K562 (cell line): Measurements from ENCODE around the gene RPS6KA2. TPM values are rescaled to one million over a fixed set of nuclear protein-coding genes. Genes with fewer than 3 reads are reported as not detected.

Experiments used
- ATAC-seq: fragments of 200-7000 bp; cut with Tn5 transposase; 3 replicates; pipeline ENCODE4 v1.9.1; 2020; ENCODE audit warnings: moderate library complexity
- BruUV-seq: library from RNA; stranded (reverse); fragments of 400-500 nt; replicated peaks from 2 replicates; lab custom pipeline; 2021; lab: Mats Ljungman, UMichigan
- CTCF ChIA-PET: fragments of 300-600 bp; formaldehyde crosslinking; extraction: SDS; loops from one replicate; lab custom pipeline; 2021; ENCODE audit warnings: low intra/inter-chr PET ratio; lab: Yijun Ruan, JAX
- POLR2A ChIA-PET: fragments of 300-600, 350-650 bp; sonication (Branson Sonifier 250); formaldehyde crosslinking; extraction: SDS; loops from one replicate; lab custom pipeline; 2021; ENCODE audit warnings: antibody characterized with exemption, inconsistent platforms; lab: Yijun Ruan, JAX
- DNase-seq, 4 experiments: peaks; one replicate each; pipeline versions ENCODE4 v3.0.0 to v3.0.0-alpha.2; 2011 to 2018; ENCODE audit warnings: low spot score in 3 of 4, mixed read lengths in 3 of 4; ENCODE audit errors: extremely low read depth in 1 of 4
- FAIRE-seq: peaks from 2 replicates; lab custom pipeline; 2011; peaks lifted over from hg19 to GRCh38; lab: Jason Lieb, UNC
- H2AFZ ChIP-seq: 2 replicates; pipeline ENCODE4 v1.6.0; 2011; ENCODE audit warnings: low read depth, low read length, control low read depth, inconsistent platforms
- H3K27ac ChIP-seq: fragments of 200-600 bp; 3 replicates; pipeline ENCODE4 v1.8.0; 2011; ENCODE audit warnings: low read depth, mild to moderate bottlenecking, control low read depth, inconsistent platforms, low read length, moderate library complexity, mixed read lengths; ENCODE audit errors: extremely low read depth
- H3K27me3 ChIP-seq, 2 experiments: fragments of 300-600 bp in 1 of 2; 2 replicates in 1 of 2; 3 replicates in 1 of 2; pipeline versions ENCODE4 v1.6.0 to v1.8.0; 2011; ENCODE audit warnings: inconsistent platforms in 2 of 2, low read length in 2 of 2, mild to moderate bottlenecking in 1 of 2, mixed read lengths in 1 of 2, moderate library complexity in 1 of 2; ENCODE audit not compliant: control insufficient read depth in 2 of 2, insufficient read depth in 2 of 2
- H3K36me3 ChIP-seq: fragments of 300-600 bp; 3 replicates; pipeline ENCODE4 v1.8.0; 2011; ENCODE audit warnings: mild to moderate bottlenecking, low read length, inconsistent platforms; ENCODE audit not compliant: control insufficient read depth, insufficient read depth
- H3K4me1 ChIP-seq, 2 experiments: fragments of 200-600 bp in 1 of 2; replicated peaks in 1 of 2; 2 replicates in 1 of 2; 3 replicates in 1 of 2; pipeline versions ENCODE4 v1.5.1 to v1.8.0; 2011; ENCODE audit warnings: inconsistent platforms in 2 of 2, low read length in 2 of 2, mild to moderate bottlenecking in 1 of 2, mixed read lengths in 1 of 2, moderate library complexity in 1 of 2; ENCODE audit not compliant: control insufficient read depth in 2 of 2, insufficient read depth in 2 of 2
- H3K4me2 ChIP-seq: 2 replicates; pipeline ENCODE4 v1.6.1; 2011; ENCODE audit warnings: low read length, control low read depth, inconsistent platforms, mixed read lengths; ENCODE audit not compliant: insufficient read depth
- H3K4me3 ChIP-seq: fragments of 200-600 bp; sonication (generic), shearing (Covaris generic); 2 replicates; pipeline ENCODE4 v1.5.1; 2016; ENCODE audit warnings: control low read depth, inconsistent platforms
- H3K79me2 ChIP-seq: fragments of 200-600 bp; 3 replicates; pipeline ENCODE4 v1.8.0; 2011; ENCODE audit warnings: low read length, inconsistent platforms; ENCODE audit not compliant: control insufficient read depth, insufficient read depth
- H3K9ac ChIP-seq, 2 experiments: 2 replicates each; pipeline versions ENCODE4 v1.6.0 to v1.6.1; 2011; ENCODE audit warnings: low read depth in 2 of 2, low read length in 2 of 2, control low read depth in 1 of 2, inconsistent platforms in 1 of 2, mild to moderate bottlenecking in 1 of 2, mixed read lengths in 1 of 2; ENCODE audit not compliant: insufficient read depth in 1 of 2
- H3K9me1 ChIP-seq: one replicate; pipeline ENCODE4 v1.6.0; 2011; ENCODE audit warnings: inconsistent platforms, mild to moderate bottlenecking, low read length, moderate library complexity; ENCODE audit not compliant: control insufficient read depth, insufficient read depth
- H3K9me3 ChIP-seq: replicated peaks from 2 replicates; pipeline ENCODE4 v1.5.1; 2011; ENCODE audit warnings: low read depth, low read length, inconsistent platforms; ENCODE audit not compliant: control insufficient read depth, insufficient read depth
- H4K20me1 ChIP-seq: replicated peaks from 2 replicates; pipeline ENCODE4 v1.6.1; 2011; ENCODE audit warnings: low read length, inconsistent platforms, mixed read lengths; ENCODE audit not compliant: control insufficient read depth, insufficient read depth
- PRDM10 ChIP-seq: fragments of 450-650 bp; IDR thresholded peaks from 2 replicates; pipeline ENCODE4 v1.6.1; 2018; ENCODE audit not compliant: partially characterized antibody
- SPI1 ChIP-seq: IDR thresholded peaks from 2 replicates; pipeline ENCODE4 v1.6.1; 2011; ENCODE audit warnings: low read depth, low read length, control low read depth, borderline replicate concordance
- ZNF174 ChIP-seq: fragments of 250-450 bp; sonication (Bioruptor Pico); IDR thresholded peaks from 2 replicates; pipeline ENCODE4 v1.4.0; 2020; ENCODE audit warnings: mild to moderate bottlenecking
- ZNF586 ChIP-seq: fragments of 450-650 bp; formaldehyde crosslinking; conservative IDR thresholded peaks from 2 replicates; pipeline ENCODE4 v1.4.0; 2020; ENCODE audit warnings: mild to moderate bottlenecking, moderate library complexity
- WGBS: fragments of 100-300 bp; shearing (Covaris generic); methylation state at CpG from one replicate; pipeline ENCODE4 v1.1.6; 2016; ENCODE audit warnings: low coverage, mixed read lengths; ENCODE audit not compliant: insufficient coverage; ENCODE audit errors: missing lambda C conversion rate; 5-methylcytosine and 5-hydroxymethylcytosine counted together
- in situ Hi-C: fragments of 300-500 bp; cut with MboI; formaldehyde crosslinking; loops from 4 replicates; pipeline ENCODE4 v1.15.0; 2018; ENCODE audit warnings: inconsistent platforms, mixed read lengths
- intact Hi-C: fragments of 100-400 bp; cut with micrococcal nuclease; formaldehyde crosslinking; loops from 2 replicates; pipeline ENCODE4 v1.14.2; 2022
- polyA plus RNA-seq, 8 experiments: library from polyadenylated mRNA; depleted of rRNA in 4 of 8; stranded (reverse) in 5 of 8; unstranded in 3 of 8; fragments of >200 nt; fragmentation: Nextera tagmentation in 2 of 8; fragmentation: Illumina TruSeq in 1 of 8; extraction: Ambion mirVana in 2 of 8; extraction: Trizol in 1 of 8; gene quantifications; 2 replicates each; pipeline versions ENCODE4 v1.2.1 to v1.2.3, GENCODE V29; 2011 to 2014; ENCODE audit warnings: inconsistent platforms in 1 of 8, missing spikeins in 1 of 8
- total RNA-seq, 7 experiments: library from RNA; depleted of rRNA in 6 of 7; stranded (reverse); fragments of >200 nt in 6 of 7; fragmentation: Illumina TruSeq in 2 of 7; extraction: Trizol in 2 of 7; gene quantifications; 2 replicates each; pipeline versions ENCODE4 v1.2.1 to v1.2.3, GENCODE V29; 2011 to 2021; ENCODE audit warnings: low replicate concordance in 1 of 7

Gene RPS6KA2
- total and polyA plus RNA-seq, 9 of the 15 experiments (the other 6 are each of a cell fraction or from before 2014, with no cell fraction given), result 0.29 to 1.00 (median 0.53) TPM

GRCh38 chr6:166663568-166663967 lies 36.5 kb upstream of the RPS6KA2 start (continued):
- no peak for TF ChIP-seq PRDM10

DNA sequence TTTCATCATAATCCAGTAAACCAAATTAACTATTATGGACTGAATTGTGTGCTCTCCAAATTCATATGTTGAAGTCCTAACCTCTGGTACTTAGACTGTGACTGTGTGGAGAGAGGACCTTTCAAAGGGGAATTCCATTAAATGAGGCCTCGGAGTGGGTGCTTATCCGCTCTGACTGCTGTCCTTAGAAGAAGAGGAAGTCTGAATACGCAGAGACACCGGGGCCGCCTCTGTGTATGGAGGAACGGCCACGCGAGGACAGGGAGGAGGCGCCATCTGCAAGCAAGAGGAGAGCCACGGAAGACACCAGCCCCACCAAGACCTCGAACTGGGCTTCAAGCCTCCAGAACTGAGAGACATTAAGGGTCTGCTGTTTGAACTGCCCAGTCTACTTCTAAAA lies 35.6 kb upstream of the RPS6KA2 start:
- in situ Hi-C loops, result no loop called here
- no peak overlapping the region for H3K4me2 ChIP-seq
- no peaks in the 10 kb centered on the region for H3K4me1 ChIP-seq
- no peak overlapping the region for H3K27ac ChIP-seq
- under 1% methylated on average over 11 of the region's 11 CpGs for WGBS
- no peaks in the 10 kb centered on the region for H4K20me1 ChIP-seq
- ChIA-PET POLR2A (no interaction called here), CTCF (no interaction called here)
- peaks cover 26 to 56% of the 10 kb centered on the region in 2 experiments for H3K27me3 ChIP-seq
- no peaks in the 10 kb centered on the region for H3K9me3 ChIP-seq
- FAIRE-seq (no peak), ATAC-seq (no peak), DNase-seq (no peak)
- no peaks in the 10 kb centered on the region for H3K9me1 ChIP-seq
- intact Hi-C loops, result no loop called here
- BruUV-seq, result no TSS peak
- H3K9ac ChIP-seq, result no peak overlapping the region
- no peak overlapping the region for H3K4me3 ChIP-seq
- H3K36me3 ChIP-seq, result no peaks in the 10 kb centered on the region
- TF ChIP-seq ZNF586 (CRISPR knock-in tag), result no peak
- 0 out of 2 replicates have a peak, but pooled peaks have one; percentile 6 for TF ChIP-seq SPI1
- no peak for TF ChIP-seq ZNF174 (CRISPR knock-in tag)
- H3K79me2 ChIP-seq, result no peaks in the 10 kb centered on the region
- no peak overlapping the region for H2AFZ ChIP-seq
